ENCODE measurements around the gene GPR132.
"Not testable (repeated sequence)": the region's sequence is repeated elsewhere in the genome, so short reads cannot be mapped to it uniquely, and the experiment has no call there.

GPR132 gene

GRCh38 chr14:105065280-105066228 lies at the start of gene GPR132:
GPR132 (minus strand) TSS chr14:105065430; CDS start chr14:105055420, 10,010 bp downstream.
- DNase-seq (ENCODE audit: low read depth in 2 of 2): peak; percentile 72 to 80

GRCh38 chr14:105109243-105109642 lies 44.0 kb upstream of the GPR132 start:
- not testable (repeated sequence) for DNase-seq (ENCODE audit: low read depth in 2 of 2)

- no peak for DNase-seq (ENCODE audit: low read depth in 2 of 2)
These were observed 43.3 kb upstream of the GPR132 start for GRCh38 chr14:105108516-105108864.

GRCh38 chr14:105107781-105108515 lies 42.7 kb upstream of the GPR132 start:
- no peak for DNase-seq (ENCODE audit: low read depth in 2 of 2)

GRCh38 chr14:105107351-105107750 lies 42.1 kb upstream of the GPR132 start:
- DNase-seq (ENCODE audit: low read depth in 2 of 2): no peak

GRCh38 chr14:105105158-105105557 lies 39.9 kb upstream of the GPR132 start:
- no peak for DNase-seq (ENCODE audit: low read depth in 2 of 2)

GRCh38 chr14:105102893-105103292 lies 37.7 kb upstream of the GPR132 start:
- DNase-seq (ENCODE audit: low read depth in 2 of 2): no peak

- no peak for DNase-seq (ENCODE audit: low read depth in 2 of 2)
These were observed 37.2 kb upstream of the GPR132 start for GRCh38 chr14:105102361-105102870.

- DNase-seq (ENCODE audit: low read depth in 2 of 2): no peak
These were observed 35.7 kb upstream of the GPR132 start for GRCh38 chr14:105100910-105101309.

- DNase-seq (ENCODE audit: low read depth in 2 of 2): no peak
These were observed 34.5 kb upstream of the GPR132 start for GRCh38 chr14:105099778-105100177.

GRCh38 chr14:105098316-105098715 lies 33.1 kb upstream of the GPR132 start:
- DNase-seq (ENCODE audit: low read depth in 2 of 2): no peak

- DNase-seq (ENCODE audit: low read depth in 2 of 2): no peak
These were observed 32.5 kb upstream of the GPR132 start for GRCh38 chr14:105097794-105098127.

GRCh38 chr14:105096206-105096875 lies 31.1 kb upstream of the GPR132 start:
- DNase-seq (ENCODE audit: low read depth in 2 of 2): no peak

- no peak for DNase-seq (ENCODE audit: low read depth in 2 of 2)
These were observed 30.1 kb upstream of the GPR132 start for GRCh38 chr14:105095236-105095805.

- DNase-seq (ENCODE audit: low read depth in 2 of 2): no peak
These were observed 29.1 kb upstream of the GPR132 start for GRCh38 chr14:105094193-105094907.

GRCh38 chr14:105093431-105094192 lies 28.4 kb upstream of the GPR132 start:
- DNase-seq (ENCODE audit: low read depth in 2 of 2): peak; percentile 56 to 79

- DNase-seq (ENCODE audit: low read depth in 2 of 2): peak; percentile 47 to 52
These were observed 27.8 kb upstream of the GPR132 start for GRCh38 chr14:105093038-105093430.

- DNase-seq (ENCODE audit: low read depth in 2 of 2): no peak
These were observed 27.2 kb upstream of the GPR132 start for GRCh38 chr14:105092171-105093037.

- DNase-seq (ENCODE audit: low read depth in 2 of 2): no peak
These were observed 26.4 kb upstream of the GPR132 start for GRCh38 chr14:105091517-105092170.

Measured in stimulated activated CD4-positive, alpha-beta T cell treated with anti-CD3 and anti-CD28 coated beads, Interleukin-12 subunit alpha, Interleukin-12 subunit beta, amount 100 ng/mL, for 24 hours (primary cell).